GM23338 (cell line): ENCODE results near the gene MGLL.

ENCODE experiments used
- CTCF ChIP-seq, 2 experiments: fragments of 200-600 bp in 1 of 2; sonication (generic) in 1 of 2; conservative IDR thresholded peaks; 2 replicates each; pipeline versions ENCODE4 v1.5.1 to v1.6.1; 2016 to 2017; ENCODE audit warnings: antibody characterized with exemption in 2 of 2, low read depth in 2 of 2, mild to moderate bottlenecking in 2 of 2, moderate library complexity in 1 of 2
- EZH2 ChIP-seq: fragments of 200-600 bp; sonication (generic); IDR thresholded peaks from one replicate; pipeline ENCODE4 v1.8.0; 2017; ENCODE audit warnings: antibody characterized with exemption, mild to moderate bottlenecking, low read depth; ENCODE audit not compliant: unreplicated experiment
- EZH2phosphoT487 ChIP-seq: fragments of 200-600 bp; sonication (generic); IDR thresholded peaks from one replicate; pipeline ENCODE4 v1.8.1; 2018; ENCODE audit warnings: antibody characterized with exemption; ENCODE audit not compliant: unreplicated experiment
- REST ChIP-seq: IDR thresholded peaks from one replicate; pipeline ENCODE4 v1.6.1; 2018; ENCODE audit warnings: antibody characterized with exemption; ENCODE audit not compliant: unreplicated experiment

- no peak for TF ChIP-seq CTCF (conservative IDR thresholded peaks at IDR 0.05; ENCODE audit: low read depth in 2 of 2)
- TF ChIP-seq REST, result no peak
- TF ChIP-seq EZH2, result no peak
- TF ChIP-seq EZH2phosphoT487, result no peak
These were observed 89.4 kb downstream of the MGLL start for GRCh38 chr3:127732879-127733350.
